IPS-NIHi7 (cell line): ENCODE results near the gene MLN.

Experiments
- DNase-seq: peaks from one replicate; pipeline ENCODE4 v3.0.0; 2012; ENCODE audit warnings: mixed read lengths; ENCODE audit errors: extremely low spot score

The MLN gene

GRCh38 chr6:33803571-33804053 lies at the start of gene MLN:
MLN (minus strand) TSS chr6:33804003; CDS start chr6:33801163, 2,840 bp downstream.
- DNase-seq = no peak

- DNase-seq = no peak
Observed at GRCh38 chr6:33853026-33853425, 49.2 kb upstream of the MLN start.

GRCh38 chr6:33851959-33852358 lies 48.2 kb upstream of the MLN start:
- DNase-seq = peak; percentile 89

- DNase-seq = no peak
Observed at GRCh38 chr6:33850869-33851541, 47.2 kb upstream of the MLN start.

GRCh38 chr6:33850296-33850695 lies 46.5 kb upstream of the MLN start:
- DNase-seq = no peak

GRCh38 chr6:33849500-33850075 lies 45.8 kb upstream of the MLN start:
- DNase-seq = no peak

- no peak for DNase-seq
Observed at GRCh38 chr6:33848484-33848883, 44.7 kb upstream of the MLN start.

GRCh38 chr6:33847867-33848266 lies 44.1 kb upstream of the MLN start:
- no peak for DNase-seq

- no peak for DNase-seq
Observed at GRCh38 chr6:33847078-33847477, 43.3 kb upstream of the MLN start.

GRCh38 chr6:33846226-33846625 lies 42.4 kb upstream of the MLN start:
- no peak for DNase-seq

- no peak for DNase-seq
Observed at GRCh38 chr6:33845031-33845745, 41.4 kb upstream of the MLN start.

- no peak for DNase-seq
Observed at GRCh38 chr6:33843131-33844121, 39.6 kb upstream of the MLN start.

- DNase-seq = no peak
Observed at GRCh38 chr6:33841868-33842267, 38.1 kb upstream of the MLN start.

GRCh38 chr6:33841070-33841469 lies 37.3 kb upstream of the MLN start:
- DNase-seq = no peak

- peak; percentile 48 for DNase-seq
Observed at GRCh38 chr6:33840048-33840926, 36.5 kb upstream of the MLN start.

GRCh38 chr6:33839399-33840047 lies 35.7 kb upstream of the MLN start:
- no peak for DNase-seq

- no peak for DNase-seq
Observed at GRCh38 chr6:33838983-33839382, 35.2 kb upstream of the MLN start.

GRCh38 chr6:33837971-33838665 lies 34.3 kb upstream of the MLN start:
- DNase-seq = peak; percentile 59

GRCh38 chr6:33836806-33837469 lies 33.1 kb upstream of the MLN start:
- DNase-seq = no peak
